SK-N-SH treated with all-trans-retinoic acid at 6 μM for 48 hours (cell line): ENCODE results near the gene KLHL25.

Experiments used
- ATAC-seq: fragments of 200-7000 bp; cut with Tn5 transposase; 3 replicates; pipeline ENCODE4 v1.9.1; 2020; ENCODE audit warnings: mild to moderate bottlenecking, moderate library complexity
- ARNTL ChIP-seq: fragments of 450-650 bp; formaldehyde crosslinking; IDR thresholded peaks from 2 replicates; pipeline ENCODE4 v1.5.0; 2020; ENCODE audit warnings: low read depth, mild to moderate bottlenecking, moderate library complexity, borderline replicate concordance
- CREB5 ChIP-seq: fragments of 250-450 bp; sonication (Bioruptor Pico); IDR thresholded peaks from 2 replicates; pipeline ENCODE4 v1.5.1; 2020; ENCODE audit warnings: low read depth, mild to moderate bottlenecking, moderate library complexity
- CSDC2 ChIP-seq: fragments of 250-450 bp; sonication (Bioruptor Pico); IDR thresholded peaks from 2 replicates; pipeline ENCODE4 v1.5.0; 2020; ENCODE audit warnings: mild to moderate bottlenecking, moderate library complexity
- CSRNP3 ChIP-seq: fragments of 250-450 bp; sonication (Bioruptor Pico); IDR thresholded peaks from 2 replicates; pipeline ENCODE4 v1.5.1; 2021; ENCODE audit warnings: mild to moderate bottlenecking, moderate library complexity
- GLIS3 ChIP-seq: fragments of 250-450 bp; sonication (Bioruptor Pico); IDR thresholded peaks from 2 replicates; pipeline ENCODE4 v1.5.0; 2020; ENCODE audit warnings: mild to moderate bottlenecking, moderate library complexity
- ISL1 ChIP-seq: fragments of 250-450 bp; sonication (Bioruptor Pico); IDR thresholded peaks from 2 replicates; pipeline ENCODE4 v2.1.2; 2022; ENCODE audit warnings: mild to moderate bottlenecking, moderate library complexity
- OSR1 ChIP-seq: fragments of 250-450 bp; sonication (Bioruptor Pico); IDR thresholded peaks from 2 replicates; pipeline ENCODE4 v1.8.0; 2022; ENCODE audit warnings: moderate library complexity, mild to moderate bottlenecking, inconsistent platforms
- PPARA ChIP-seq: fragments of 250-450 bp; sonication (Bioruptor Pico); IDR thresholded peaks from 2 replicates; pipeline ENCODE4 v1.5.0; 2020; ENCODE audit warnings: mild to moderate bottlenecking, borderline replicate concordance
- RARB ChIP-seq: fragments of 250-450 bp; sonication (Bioruptor Pico); IDR thresholded peaks from 2 replicates; pipeline ENCODE4 v1.8.0; 2021; ENCODE audit warnings: mild to moderate bottlenecking, moderate library complexity
- SNAI2 ChIP-seq: fragments of 250-450 bp; sonication (Bioruptor Pico); IDR thresholded peaks from 2 replicates; pipeline ENCODE4 v1.5.0; 2020; ENCODE audit warnings: mild to moderate bottlenecking, moderate library complexity
- TCF4 ChIP-seq: fragments of 250-450 bp; sonication (Bioruptor Pico); IDR thresholded peaks from 2 replicates; pipeline ENCODE4 v1.8.0; 2021; ENCODE audit warnings: mild to moderate bottlenecking, moderate library complexity, borderline replicate concordance
- ZC3H10 ChIP-seq: fragments of 250-450 bp; sonication (Bioruptor Pico); IDR thresholded peaks from 2 replicates; pipeline ENCODE4 v1.5.1; 2021; ENCODE audit warnings: mild to moderate bottlenecking, moderate library complexity
- ZFP3 ChIP-seq: fragments of 250-450 bp; sonication (Bioruptor Pico); IDR thresholded peaks from 2 replicates; pipeline ENCODE4 v1.5.0; 2020; ENCODE audit warnings: mild to moderate bottlenecking, moderate library complexity
- ZFP30 ChIP-seq: fragments of 450-650 bp; formaldehyde crosslinking; IDR thresholded peaks from 2 replicates; pipeline ENCODE4 v1.5.0; 2022; ENCODE audit warnings: mild to moderate bottlenecking, moderate library complexity
- ZNF565 ChIP-seq: fragments of 450-650 bp; formaldehyde crosslinking; conservative IDR thresholded peaks from 2 replicates; pipeline ENCODE4 v1.5.0; 2020; ENCODE audit warnings: low read depth, mild to moderate bottlenecking, moderate library complexity
- ZNF70 ChIP-seq: fragments of 450-650 bp; formaldehyde crosslinking; IDR thresholded peaks from 2 replicates; pipeline ENCODE4 v1.5.0; 2020; ENCODE audit warnings: mild to moderate bottlenecking, moderate library complexity
- ZNF8 ChIP-seq: fragments of 450-650 bp; formaldehyde crosslinking; IDR thresholded peaks from 2 replicates; pipeline ENCODE4 v1.5.0; 2020; ENCODE audit warnings: mild to moderate bottlenecking, moderate library complexity
- TF ChIP-seq, protein P1 (sequence below): fragments of 250-450 bp; sonication (Bioruptor Pico); IDR thresholded peaks from 2 replicates; pipeline ENCODE4 v1.8.0; 2021; ENCODE audit warnings: low read depth, mild to moderate bottlenecking, moderate library complexity, borderline replicate concordance
- TF ChIP-seq, protein P2 (sequence below): fragments of 250-450 bp; sonication (Bioruptor Pico); IDR thresholded peaks from 2 replicates; pipeline ENCODE4 v1.5.0; 2020; ENCODE audit warnings: mild to moderate bottlenecking, moderate library complexity
- TF ChIP-seq, protein P3 (sequence below): fragments of 250-450 bp; sonication (Bioruptor Pico); IDR thresholded peaks from 2 replicates; pipeline ENCODE4 v1.8.0; 2020; ENCODE audit warnings: mild to moderate bottlenecking, moderate library complexity, borderline replicate concordance

KLHL25 gene

GRCh38 chr15:85772668-85773067 lies 22.1 kb downstream of the KLHL25 start:
- TF ChIP-seq CREB5 (CRISPR knock-in tag) (no peak), ZNF8 (CRISPR knock-in tag) (no peak), ISL1 (CRISPR knock-in tag) (no peak), OSR1 (CRISPR knock-in tag) (no peak), ZNF565 (CRISPR knock-in tag) (no peak), TCF4 (CRISPR knock-in tag) (no peak)
- ATAC-seq: no peak

- TF ChIP-seq RARB (CRISPR knock-in tag) (no peak), ARNTL (no peak), ZNF565 (CRISPR knock-in tag) (no peak), PPARA (no peak), CSDC2 (CRISPR knock-in tag) (no peak), CREB5 (CRISPR knock-in tag) (no peak), ZNF70 (no peak), GLIS3 (CRISPR knock-in tag) (no peak), ZNF8 (CRISPR knock-in tag) (no peak), ZC3H10 (CRISPR knock-in tag) (no peak), ZFP3 (CRISPR knock-in tag) (no peak), TCF4 (CRISPR knock-in tag) (no peak), OSR1 (CRISPR knock-in tag) (no peak), CSRNP3 (no peak), SNAI2 (CRISPR knock-in tag) (no peak)
- TF ChIP-seq, protein P1, sequence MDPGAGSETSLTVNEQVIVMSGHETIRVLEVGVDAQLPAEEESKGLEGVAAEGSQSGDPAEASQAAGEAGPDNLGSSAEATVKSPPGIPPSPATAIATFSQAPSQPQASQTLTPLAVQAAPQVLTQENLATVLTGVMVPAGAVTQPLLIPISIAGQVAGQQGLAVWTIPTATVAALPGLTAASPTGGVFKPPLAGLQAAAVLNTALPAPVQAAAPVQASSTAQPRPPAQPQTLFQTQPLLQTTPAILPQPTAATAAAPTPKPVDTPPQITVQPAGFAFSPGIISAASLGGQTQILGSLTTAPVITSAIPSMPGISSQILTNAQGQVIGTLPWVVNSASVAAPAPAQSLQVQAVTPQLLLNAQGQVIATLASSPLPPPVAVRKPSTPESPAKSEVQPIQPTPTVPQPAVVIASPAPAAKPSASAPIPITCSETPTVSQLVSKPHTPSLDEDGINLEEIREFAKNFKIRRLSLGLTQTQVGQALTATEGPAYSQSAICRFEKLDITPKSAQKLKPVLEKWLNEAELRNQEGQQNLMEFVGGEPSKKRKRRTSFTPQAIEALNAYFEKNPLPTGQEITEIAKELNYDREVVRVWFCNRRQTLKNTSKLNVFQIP (CRISPR knock-in tag): no peak
- TF ChIP-seq, protein P2, sequence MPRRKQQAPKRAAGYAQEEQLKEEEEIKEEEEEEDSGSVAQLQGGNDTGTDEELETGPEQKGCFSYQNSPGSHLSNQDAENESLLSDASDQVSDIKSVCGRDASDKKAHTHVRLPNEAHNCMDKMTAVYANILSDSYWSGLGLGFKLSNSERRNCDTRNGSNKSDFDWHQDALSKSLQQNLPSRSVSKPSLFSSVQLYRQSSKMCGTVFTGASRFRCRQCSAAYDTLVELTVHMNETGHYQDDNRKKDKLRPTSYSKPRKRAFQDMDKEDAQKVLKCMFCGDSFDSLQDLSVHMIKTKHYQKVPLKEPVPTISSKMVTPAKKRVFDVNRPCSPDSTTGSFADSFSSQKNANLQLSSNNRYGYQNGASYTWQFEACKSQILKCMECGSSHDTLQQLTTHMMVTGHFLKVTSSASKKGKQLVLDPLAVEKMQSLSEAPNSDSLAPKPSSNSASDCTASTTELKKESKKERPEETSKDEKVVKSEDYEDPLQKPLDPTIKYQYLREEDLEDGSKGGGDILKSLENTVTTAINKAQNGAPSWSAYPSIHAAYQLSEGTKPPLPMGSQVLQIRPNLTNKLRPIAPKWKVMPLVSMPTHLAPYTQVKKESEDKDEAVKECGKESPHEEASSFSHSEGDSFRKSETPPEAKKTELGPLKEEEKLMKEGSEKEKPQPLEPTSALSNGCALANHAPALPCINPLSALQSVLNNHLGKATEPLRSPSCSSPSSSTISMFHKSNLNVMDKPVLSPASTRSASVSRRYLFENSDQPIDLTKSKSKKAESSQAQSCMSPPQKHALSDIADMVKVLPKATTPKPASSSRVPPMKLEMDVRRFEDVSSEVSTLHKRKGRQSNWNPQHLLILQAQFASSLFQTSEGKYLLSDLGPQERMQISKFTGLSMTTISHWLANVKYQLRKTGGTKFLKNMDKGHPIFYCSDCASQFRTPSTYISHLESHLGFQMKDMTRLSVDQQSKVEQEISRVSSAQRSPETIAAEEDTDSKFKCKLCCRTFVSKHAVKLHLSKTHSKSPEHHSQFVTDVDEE (CRISPR knock-in tag): no peak
- TF ChIP-seq, protein P3, sequence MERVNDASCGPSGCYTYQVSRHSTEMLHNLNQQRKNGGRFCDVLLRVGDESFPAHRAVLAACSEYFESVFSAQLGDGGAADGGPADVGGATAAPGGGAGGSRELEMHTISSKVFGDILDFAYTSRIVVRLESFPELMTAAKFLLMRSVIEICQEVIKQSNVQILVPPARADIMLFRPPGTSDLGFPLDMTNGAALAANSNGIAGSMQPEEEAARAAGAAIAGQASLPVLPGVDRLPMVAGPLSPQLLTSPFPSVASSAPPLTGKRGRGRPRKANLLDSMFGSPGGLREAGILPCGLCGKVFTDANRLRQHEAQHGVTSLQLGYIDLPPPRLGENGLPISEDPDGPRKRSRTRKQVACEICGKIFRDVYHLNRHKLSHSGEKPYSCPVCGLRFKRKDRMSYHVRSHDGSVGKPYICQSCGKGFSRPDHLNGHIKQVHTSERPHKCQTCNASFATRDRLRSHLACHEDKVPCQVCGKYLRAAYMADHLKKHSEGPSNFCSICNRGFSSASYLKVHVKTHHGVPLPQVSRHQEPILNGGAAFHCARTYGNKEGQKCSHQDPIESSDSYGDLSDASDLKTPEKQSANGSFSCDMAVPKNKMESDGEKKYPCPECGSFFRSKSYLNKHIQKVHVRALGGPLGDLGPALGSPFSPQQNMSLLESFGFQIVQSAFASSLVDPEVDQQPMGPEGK: no peak
- TF ChIP-seq, all 23 proteins: peak for 0
- no peak for ATAC-seq
Observed at GRCh38 chr15:85771781-85772445, 22.8 kb downstream of the KLHL25 start.

DNA sequence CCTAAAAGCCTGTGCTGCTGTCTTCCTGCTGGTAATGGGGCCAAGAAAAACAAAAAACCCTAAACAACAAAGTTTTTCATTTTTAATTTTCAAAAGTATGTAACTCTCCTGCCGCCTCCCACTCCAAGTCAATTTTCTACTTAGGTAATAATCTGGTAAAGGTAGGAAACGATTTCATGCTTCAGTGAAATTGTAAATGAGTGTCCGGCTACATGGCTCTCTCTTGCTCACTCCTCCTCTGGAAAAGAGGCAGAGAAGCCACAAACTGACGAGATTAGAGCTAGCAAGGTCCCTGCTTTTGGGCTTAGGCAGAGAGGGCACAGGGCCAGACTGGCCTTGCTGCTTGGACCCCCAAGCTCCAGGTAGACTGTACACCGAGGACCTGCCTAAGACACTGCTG lies 23.5 kb downstream of the KLHL25 start:
- ATAC-seq: no peak; the same call in 2 of the 3 replicates
- TF ChIP-seq, protein P3: no peak
- no peak for TF ChIP-seq ARNTL
- no peak for TF ChIP-seq ZFP30 (CRISPR knock-in tag)
- no peak for TF ChIP-seq CREB5 (CRISPR knock-in tag)
- TF ChIP-seq CSRNP3: no peak
- TF ChIP-seq ISL1 (CRISPR knock-in tag): no peak
- TF ChIP-seq CSDC2 (CRISPR knock-in tag): no peak
- no peak for TF ChIP-seq ZC3H10 (CRISPR knock-in tag)
- TF ChIP-seq TCF4 (CRISPR knock-in tag): no peak
- no peak for TF ChIP-seq OSR1 (CRISPR knock-in tag)
